Measurements from ENCODE around the gene PRPF6.

DNA sequence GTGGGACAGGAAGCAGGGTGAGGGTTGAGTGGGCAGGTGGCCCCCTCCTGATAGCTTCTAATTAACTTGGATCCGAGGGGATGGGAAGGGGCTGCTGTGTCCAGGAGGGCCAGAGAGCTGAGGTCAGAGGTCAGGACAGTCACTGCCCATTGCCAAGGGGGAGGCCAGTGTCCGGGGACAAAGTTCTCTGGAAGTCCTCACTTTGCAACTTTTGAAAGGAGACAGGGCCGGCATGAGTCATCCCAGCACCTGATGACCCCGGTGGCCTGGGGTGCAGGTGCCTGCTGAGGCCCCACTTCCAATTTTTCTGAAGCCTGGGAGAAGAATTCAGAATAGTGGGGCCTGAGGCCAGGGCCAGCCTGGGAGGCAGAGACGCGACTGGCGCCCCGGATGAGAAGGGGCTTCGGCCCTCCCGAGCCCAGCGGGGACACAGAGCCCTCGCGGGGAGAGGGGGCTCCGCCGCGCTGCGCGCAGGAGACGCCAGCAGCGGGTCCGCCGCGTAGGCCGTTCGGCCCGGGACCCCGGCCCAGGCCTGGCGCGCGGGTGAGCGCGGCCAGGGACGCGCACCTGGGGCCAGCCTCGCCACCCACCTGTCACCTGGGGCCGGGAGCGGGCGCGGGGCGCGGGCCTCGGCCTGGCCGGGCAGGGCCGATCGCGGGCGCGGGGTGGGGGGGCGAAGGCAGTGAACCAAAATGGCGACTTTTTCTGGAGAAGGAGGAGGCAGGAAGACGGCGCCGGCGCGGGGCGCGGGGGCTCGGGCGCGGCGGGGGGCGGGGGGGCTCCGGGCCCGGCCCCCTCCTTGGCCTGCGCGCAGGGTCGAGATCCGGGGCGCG, 11.8 kb upstream of the PRPF6 start:
- no peak for TF ChIP-seq EZH2 (IDR thresholded peaks at IDR 0.05; ENCODE audit: borderline replicate concordance, low read length)
- TF ChIP-seq, protein P1, sequence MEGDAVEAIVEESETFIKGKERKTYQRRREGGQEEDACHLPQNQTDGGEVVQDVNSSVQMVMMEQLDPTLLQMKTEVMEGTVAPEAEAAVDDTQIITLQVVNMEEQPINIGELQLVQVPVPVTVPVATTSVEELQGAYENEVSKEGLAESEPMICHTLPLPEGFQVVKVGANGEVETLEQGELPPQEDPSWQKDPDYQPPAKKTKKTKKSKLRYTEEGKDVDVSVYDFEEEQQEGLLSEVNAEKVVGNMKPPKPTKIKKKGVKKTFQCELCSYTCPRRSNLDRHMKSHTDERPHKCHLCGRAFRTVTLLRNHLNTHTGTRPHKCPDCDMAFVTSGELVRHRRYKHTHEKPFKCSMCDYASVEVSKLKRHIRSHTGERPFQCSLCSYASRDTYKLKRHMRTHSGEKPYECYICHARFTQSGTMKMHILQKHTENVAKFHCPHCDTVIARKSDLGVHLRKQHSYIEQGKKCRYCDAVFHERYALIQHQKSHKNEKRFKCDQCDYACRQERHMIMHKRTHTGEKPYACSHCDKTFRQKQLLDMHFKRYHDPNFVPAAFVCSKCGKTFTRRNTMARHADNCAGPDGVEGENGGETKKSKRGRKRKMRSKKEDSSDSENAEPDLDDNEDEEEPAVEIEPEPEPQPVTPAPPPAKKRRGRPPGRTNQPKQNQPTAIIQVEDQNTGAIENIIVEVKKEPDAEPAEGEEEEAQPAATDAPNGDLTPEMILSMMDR (conservative IDR thresholded peaks at IDR 0.05 in 1 of 2, IDR thresholded peaks at IDR 0.05 in 1 of 2; ENCODE audit: extremely low read depth in 1 of 2, insufficient read depth in 1 of 2, low read depth in 1 of 2, low read length in 2 of 2) = no peak

Measured in mammary epithelial cell (primary cell).